H1 (cell line): ENCODE measurements around the gene HDAC10. TPM values are rescaled to one million over a fixed set of nuclear protein-coding genes. Genes with fewer than 3 reads are reported as not detected.
A peak's percentile ranks its signal among the peaks of the same experiment; 100 is the strongest.

Experiments
- CTCF ChIA-PET: fragments of 300-600 bp; sonication (Branson Sonifier 250); formaldehyde crosslinking; loops from one replicate; lab custom pipeline; 2021; ENCODE audit not compliant: partially characterized antibody; lab: Charles Lee
- POLR2A ChIA-PET: fragments of 300-600 bp; sonication (Branson Sonifier 250); formaldehyde crosslinking; loops from one replicate; lab custom pipeline; 2021; ENCODE audit warnings: inconsistent platforms; ENCODE audit not compliant: partially characterized antibody; lab: Charles Lee
- DNase-seq, 2 experiments: peaks; one replicate each; pipeline versions ENCODE4 v3.0.0 to v3.0.0-alpha.2; 2010 to 2022; ENCODE audit warnings: low spot score in 2 of 2, low read depth in 1 of 2, mixed read lengths in 1 of 2
- FAIRE-seq: peaks from 2 replicates; lab custom pipeline; 2011; peaks lifted over from hg19 to GRCh38; lab: Jason Lieb, UNC
- H2AFZ ChIP-seq: 2 replicates; pipeline ENCODE4 v1.8.1; 2012; ENCODE audit warnings: low read length, inconsistent platforms
- H2AK5ac ChIP-seq: 2 replicates; pipeline ENCODE4 v1.6.1; 2013; ENCODE audit warnings: low read depth, low read length
- H2BK120ac ChIP-seq: replicated peaks from 2 replicates; pipeline ENCODE3; 2013; ENCODE audit warnings: low read depth, low read length, inconsistent platforms
- H2BK12ac ChIP-seq: 2 replicates; pipeline ENCODE4 v1.6.1; 2013; ENCODE audit warnings: low read depth, low read length
- H2BK15ac ChIP-seq: 2 replicates; pipeline ENCODE4 v1.6.1; 2013; ENCODE audit warnings: low read length
- H2BK20ac ChIP-seq: 2 replicates; pipeline ENCODE4 v1.6.1; 2013; ENCODE audit warnings: low read length
- H2BK5ac ChIP-seq: 2 replicates; pipeline ENCODE4 v1.6.1; 2013; ENCODE audit warnings: low read depth, low read length
- H3K14ac ChIP-seq: 2 replicates; pipeline ENCODE4 v1.6.1; 2013; ENCODE audit warnings: inconsistent platforms; ENCODE audit not compliant: insufficient read length
- H3K18ac ChIP-seq: 2 replicates; pipeline ENCODE4 v1.6.1; 2013; ENCODE audit warnings: low read length; ENCODE audit errors: extremely low read depth
- H3K23ac ChIP-seq: 2 replicates; pipeline ENCODE4 v1.6.1; 2013; ENCODE audit warnings: inconsistent platforms; ENCODE audit not compliant: insufficient read length
- H3K23me2 ChIP-seq: 2 replicates; pipeline ENCODE4 v1.6.1; 2013; ENCODE audit warnings: low read depth, low read length
- H3K27ac ChIP-seq: 2 replicates; pipeline ENCODE4 v1.6.1; 2011; ENCODE audit warnings: low read depth, low read length, inconsistent platforms
- H3K27me3 ChIP-seq, 4 experiments: replicated peaks in 1 of 4; 1 replicate in 1 of 4; 2 replicates in 3 of 4; pipeline versions ENCODE4 v1.6.1 to v1.8.1; 2011 to 2013; ENCODE audit warnings: low read length in 3 of 4, mild to moderate bottlenecking in 3 of 4, inconsistent platforms in 2 of 4, mixed read lengths in 2 of 4, moderate library complexity in 1 of 4; ENCODE audit not compliant: control insufficient read depth in 3 of 4, insufficient read depth in 3 of 4; ENCODE audit errors: extremely low read depth in 1 of 4
- H3K36me3 ChIP-seq, 4 experiments: 2 replicates each; pipeline versions ENCODE4 v1.6.1 to v1.8.1; 2011 to 2013; ENCODE audit warnings: mild to moderate bottlenecking in 4 of 4, low read length in 3 of 4, moderate library complexity in 2 of 4, control low read depth in 1 of 4, inconsistent platforms in 1 of 4; ENCODE audit not compliant: insufficient read depth in 4 of 4, control insufficient read depth in 2 of 4
- H3K4ac ChIP-seq: replicated peaks from 2 replicates; pipeline ENCODE3; 2013; ENCODE audit warnings: low read length, low read depth, mixed read lengths, inconsistent platforms; ENCODE audit not compliant: insufficient read length
- H3K4me1 ChIP-seq, 4 experiments: replicated peaks in 1 of 4; 1 replicate in 1 of 4; 2 replicates in 3 of 4; pipeline versions ENCODE4 v1.6.1 to v1.8.1; 2011 to 2013; ENCODE audit warnings: low read length in 3 of 4, inconsistent platforms in 2 of 4, mixed read lengths in 1 of 4; ENCODE audit not compliant: insufficient read depth in 4 of 4, control insufficient read depth in 3 of 4
- H3K4me2 ChIP-seq, 2 experiments: 2 replicates each; pipeline versions ENCODE4 v1.6.1 to v1.8.1; 2011 to 2013; ENCODE audit warnings: low read depth in 2 of 2, low read length in 2 of 2, control low read depth in 1 of 2, inconsistent platforms in 1 of 2, mild to moderate bottlenecking in 1 of 2; ENCODE audit not compliant: insufficient read depth in 1 of 2
- H3K4me3 ChIP-seq, 4 experiments: fragments of 200-600, 300-600 bp in 1 of 4; sonication (generic), shearing (Covaris generic), sonication (Bioruptor Twin) in 1 of 4; 2 replicates each; pipeline versions ENCODE4 v1.5.1 to v1.8.1; 2011 to 2016; ENCODE audit warnings: low read length in 4 of 4, low read depth in 3 of 4, control low read depth in 2 of 4, inconsistent platforms in 2 of 4, mild to moderate bottlenecking in 2 of 4, mixed read lengths in 1 of 4, moderate library complexity in 1 of 4; ENCODE audit not compliant: insufficient read depth in 2 of 4; ENCODE audit errors: extremely low read depth in 1 of 4
- H3K56ac ChIP-seq: replicated peaks from 2 replicates; pipeline ENCODE3; 2013; ENCODE audit warnings: low read depth, mild to moderate bottlenecking, mixed read lengths, low read length, inconsistent platforms; ENCODE audit not compliant: insufficient read length
- H3K79me1 ChIP-seq: 2 replicates; pipeline ENCODE4 v1.6.1; 2013; ENCODE audit warnings: low read depth, low read length, control low read depth
- H3K79me2 ChIP-seq, 2 experiments: 2 replicates each; pipeline versions ENCODE4 v1.6.1 to v1.8.1; 2012 to 2013; ENCODE audit warnings: low read length in 2 of 2, mild to moderate bottlenecking in 2 of 2, inconsistent platforms in 1 of 2; ENCODE audit not compliant: insufficient read depth in 2 of 2, control insufficient read depth in 1 of 2
- H3K9ac ChIP-seq, 4 experiments: replicated peaks in 1 of 4; 1 replicate in 1 of 4; 2 replicates in 3 of 4; pipeline versions ENCODE4 v1.6.1 to v1.8.1; 2011 to 2013; ENCODE audit warnings: low read depth in 3 of 4, low read length in 3 of 4, control low read depth in 2 of 4, mild to moderate bottlenecking in 2 of 4, moderate library complexity in 2 of 4, inconsistent platforms in 1 of 4; ENCODE audit errors: extremely low read depth in 1 of 4
- H3K9me3 ChIP-seq, 2 experiments: 2 replicates each; pipeline versions ENCODE4 v1.6.1 to v1.8.1; 2012 to 2013; ENCODE audit warnings: mild to moderate bottlenecking in 2 of 2, moderate library complexity in 2 of 2, control low read depth in 1 of 2, inconsistent platforms in 1 of 2, low read depth in 1 of 2, low read length in 1 of 2, mixed read lengths in 1 of 2; ENCODE audit not compliant: insufficient read depth in 2 of 2
- H4K20me1 ChIP-seq, 2 experiments: replicated peaks in 1 of 2; 2 replicates each; pipeline versions ENCODE3 to v1.8.1; 2011 to 2013; ENCODE audit warnings: inconsistent platforms in 2 of 2, low read length in 2 of 2, mild to moderate bottlenecking in 1 of 2; ENCODE audit not compliant: insufficient read depth in 2 of 2, control insufficient read depth in 1 of 2
- H4K5ac ChIP-seq: 2 replicates; pipeline ENCODE4 v1.6.1; 2013; ENCODE audit warnings: low read length, low read depth, mixed read lengths, inconsistent platforms; ENCODE audit not compliant: insufficient read length
- H4K8ac ChIP-seq: 2 replicates; pipeline ENCODE4 v1.8.0; 2013; ENCODE audit warnings: mild to moderate bottlenecking, moderate library complexity, low read length, inconsistent platforms; ENCODE audit not compliant: insufficient read depth; ENCODE audit errors: extremely low read depth
- H4K91ac ChIP-seq: replicated peaks from 2 replicates; pipeline ENCODE3; 2013; ENCODE audit warnings: low read length, mixed read lengths, inconsistent platforms; ENCODE audit not compliant: insufficient read length
- MAX ChIP-seq: IDR thresholded peaks from 2 replicates; pipeline ENCODE4 v1.6.1; 2012; ENCODE audit warnings: inconsistent platforms
- POLR2AphosphoS5 ChIP-seq: IDR thresholded peaks from 2 replicates; pipeline ENCODE4 v1.6.1; 2011; ENCODE audit warnings: low read depth, low read length
- RFX5 ChIP-seq: IDR thresholded peaks from 2 replicates; pipeline ENCODE4 v1.6.1; 2011; ENCODE audit warnings: low read depth, low read length, improper control_type of control experiment, borderline replicate concordance
- SAP30 ChIP-seq: fragments of 300-600 bp; sonication (generic); IDR thresholded peaks from 2 replicates; pipeline ENCODE4 v1.7.1; 2012; ENCODE audit warnings: low read length, moderate library complexity, mild to moderate bottlenecking, inconsistent platforms; ENCODE audit not compliant: insufficient read depth, insufficient replicate concordance
- SP4 ChIP-seq: IDR thresholded peaks from 2 replicates; pipeline ENCODE4 v1.6.1; 2012; ENCODE audit warnings: low read length, inconsistent platforms
- YY1 ChIP-seq: IDR thresholded peaks from 2 replicates; pipeline ENCODE4 v1.6.1; 2011; ENCODE audit warnings: low read depth, mild to moderate bottlenecking, low read length
- WGBS, 2 experiments: shearing (Covaris generic) in 1 of 2; methylation state at CpG; one replicate each; pipeline versions ENCODE4 v1.1.6 to v1.1.7; 2013 to 2015; ENCODE audit warnings: low lambda C conversion rate in 2 of 2, mixed read lengths in 2 of 2, inconsistent platforms in 1 of 2, low coverage in 1 of 2, missing lambda C conversion rate in 1 of 2; ENCODE audit not compliant: insufficient replicate concordance in 2 of 2, insufficient coverage in 1 of 2, insufficient read length in 1 of 2; ENCODE audit errors: extremely low coverage in 1 of 2, missing lambda C conversion rate in 1 of 2; 5-methylcytosine and 5-hydroxymethylcytosine counted together
- polyA plus RNA-seq, 7 experiments: library from polyadenylated mRNA; depleted of rRNA in 3 of 7; stranded (reverse) in 5 of 7; unstranded in 2 of 7; fragments of >200 nt in 5 of 7; fragments of 200-250 nt in 2 of 7; gene quantifications; 1 replicate in 5 of 7; 2 replicates in 1 of 7; 4 replicates in 1 of 7; pipeline versions ENCODE4 v1.2.1 to v1.2.3, GENCODE V29; 2011 to 2013; ENCODE audit warnings: missing spikeins in 2 of 7, mixed read lengths in 2 of 7
- total RNA-seq: library from RNA; stranded (reverse); fragmentation: NEBNext Ultra II Directional; extraction: Animal tissue kit (Norgen Biotek cat#: 25700); gene quantifications from 2 replicates; pipeline ENCODE4 v1.2.1, GENCODE V29; 2021

HDAC10 gene
- total and polyA plus RNA-seq, 2 of the 8 experiments (the other 6 are each of a cell fraction or from before 2014, with no cell fraction given) = 11.2 to 26.4 TPM

DNA sequence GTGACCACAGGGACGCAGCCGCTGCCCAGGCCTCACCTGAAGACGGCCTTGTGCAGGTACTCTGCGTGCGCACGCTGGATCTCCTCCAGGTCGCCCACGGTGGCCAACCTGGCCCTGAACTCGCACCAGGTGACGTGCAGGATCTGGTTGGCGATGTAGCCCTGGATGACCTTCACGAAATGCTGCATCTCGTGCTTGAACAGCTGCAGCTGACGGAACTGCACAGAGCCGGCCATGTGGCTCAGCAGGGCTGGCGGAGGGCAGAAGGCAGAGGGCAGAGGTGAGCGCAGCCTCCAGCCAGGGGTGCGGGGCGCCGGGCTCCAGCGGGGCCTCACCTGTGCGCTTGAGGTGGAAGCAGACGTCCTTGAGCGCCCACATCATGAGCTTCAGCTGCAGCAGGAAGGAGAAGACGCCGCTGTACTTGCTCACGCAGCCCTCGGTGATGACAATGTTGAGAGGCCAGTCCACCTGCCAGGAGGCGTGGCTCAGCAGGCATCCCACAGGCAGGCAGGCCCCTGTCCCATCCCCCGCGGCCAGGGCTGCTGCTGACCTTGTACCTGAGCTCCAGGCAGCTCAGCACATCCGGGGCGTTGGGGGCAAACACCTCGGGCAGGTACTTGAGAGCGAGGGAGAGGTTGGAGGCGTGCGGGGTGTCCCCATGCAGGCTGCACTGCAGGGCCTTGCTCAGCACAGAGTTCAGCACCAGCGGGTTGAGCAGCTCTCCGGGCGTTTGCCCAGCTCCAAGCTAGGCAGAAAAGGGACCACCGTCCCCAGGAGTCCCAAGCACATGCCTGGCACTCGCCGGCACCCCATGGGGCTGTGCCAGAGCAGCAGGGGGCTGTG, 32.7 kb downstream of the HDAC10 start:
- TF ChIP-seq POLR2AphosphoS5 (no peak; the same call in 1 of the 2 replicates), YY1 (no peak), SAP30 (no peak), SP4 (no peak), RFX5 (no peak), MAX (no peak)
- Histone ChIP-seq H2AFZ (no peak overlapping the region), H2BK5ac (no peak overlapping the region), H3K27ac (no peak overlapping the region), H3K14ac (no peak overlapping the region), H3K4me2 (no peak overlapping the region; a peak in 1 of 4 replicates), H3K27me3 (no peaks in the 10 kb centered on the region), H3K4me1 (peaks cover 0 to 11% (median 2%) of the 10 kb centered on the region in 4 experiments; a peak in 3 of 7 replicates), H3K79me2 (no peaks in the 10 kb centered on the region; a peak in 1 of 4 replicates), H4K91ac (no peak overlapping the region), H3K36me3 (peaks cover 5 to 43% (median 27%) of the 10 kb centered on the region in 4 experiments), H2BK15ac (no peak overlapping the region), H4K5ac (no peak overlapping the region), H3K23ac (no peak overlapping the region), H3K4me3 (no peak overlapping the region), H4K20me1 (peaks cover 7 to 32% of the 10 kb centered on the region in 2 experiments), H3K23me2 (no peaks in the 10 kb centered on the region), H3K9ac (no peak overlapping the region), H2BK120ac (no peak overlapping the region), H3K56ac (no peak overlapping the region), H2BK20ac (no peak overlapping the region), H2BK12ac (no peak overlapping the region), H2AK5ac (no peak overlapping the region), H3K9me3 (no peaks in the 10 kb centered on the region; a peak in 1 of 4 replicates), H3K79me1 (peaks cover 2% of the 10 kb centered on the region; the same call in 1 of the 2 replicates), H3K4ac (no peak overlapping the region), H3K18ac (no peak overlapping the region), H4K8ac (no peak overlapping the region; the same call in 1 of the 2 replicates)
- WGBS, 2 experiments = 89% methylated on average over 41 of the region's 43 CpGs; no CpG with 5 or more reads in 1 of the 2 experiments
- FAIRE-seq = no peak
- ChIA-PET POLR2A (interaction anchor here (0.6 to 2.9 kb wide), 8 partner anchors 9 to 446 kb away, joined by 3 to 9 read pairs (median 3); no protein-coding TSS in a partner anchor), CTCF (interaction anchor here (0.6 to 2.4 kb wide), 10 partner anchors 10 to 345 kb away, joined by 3 to 6 read pairs (median 4); partner anchors contain the start of gene SYCE3)
- DNase-seq = peak in 1 of 2 experiments; percentile 52
